H1 (cell line): ENCODE measurements around the gene CNTROB. TPM values are rescaled to one million over a fixed set of nuclear protein-coding genes. Genes with fewer than 3 reads are reported as not detected.

Experiments
- CTCF ChIA-PET: fragments of 300-600 bp; sonication (Branson Sonifier 250); formaldehyde crosslinking; loops from one replicate; lab custom pipeline; 2021; ENCODE audit not compliant: partially characterized antibody; lab: Charles Lee
- POLR2A ChIA-PET: fragments of 300-600 bp; sonication (Branson Sonifier 250); formaldehyde crosslinking; loops from one replicate; lab custom pipeline; 2021; ENCODE audit warnings: inconsistent platforms; ENCODE audit not compliant: partially characterized antibody; lab: Charles Lee
- DNase-seq, 2 experiments: peaks; one replicate each; pipeline versions ENCODE4 v3.0.0 to v3.0.0-alpha.2; 2010 to 2022; ENCODE audit warnings: low spot score in 2 of 2, low read depth in 1 of 2, mixed read lengths in 1 of 2
- FAIRE-seq: peaks from 2 replicates; lab custom pipeline; 2011; peaks lifted over from hg19 to GRCh38; lab: Jason Lieb, UNC
- H2AFZ ChIP-seq: 2 replicates; pipeline ENCODE4 v1.8.1; 2012; ENCODE audit warnings: low read length, inconsistent platforms
- H2AK5ac ChIP-seq: 2 replicates; pipeline ENCODE4 v1.6.1; 2013; ENCODE audit warnings: low read depth, low read length
- H2BK120ac ChIP-seq: replicated peaks from 2 replicates; pipeline ENCODE3; 2013; ENCODE audit warnings: low read depth, low read length, inconsistent platforms
- H2BK12ac ChIP-seq: 2 replicates; pipeline ENCODE4 v1.6.1; 2013; ENCODE audit warnings: low read depth, low read length
- H2BK15ac ChIP-seq: 2 replicates; pipeline ENCODE4 v1.6.1; 2013; ENCODE audit warnings: low read length
- H2BK20ac ChIP-seq: 2 replicates; pipeline ENCODE4 v1.6.1; 2013; ENCODE audit warnings: low read length
- H2BK5ac ChIP-seq: 2 replicates; pipeline ENCODE4 v1.6.1; 2013; ENCODE audit warnings: low read depth, low read length
- H3K14ac ChIP-seq: 2 replicates; pipeline ENCODE4 v1.6.1; 2013; ENCODE audit warnings: inconsistent platforms; ENCODE audit not compliant: insufficient read length
- H3K18ac ChIP-seq: 2 replicates; pipeline ENCODE4 v1.6.1; 2013; ENCODE audit warnings: low read length; ENCODE audit errors: extremely low read depth
- H3K23ac ChIP-seq: 2 replicates; pipeline ENCODE4 v1.6.1; 2013; ENCODE audit warnings: inconsistent platforms; ENCODE audit not compliant: insufficient read length
- H3K23me2 ChIP-seq: 2 replicates; pipeline ENCODE4 v1.6.1; 2013; ENCODE audit warnings: low read depth, low read length
- H3K27ac ChIP-seq: 2 replicates; pipeline ENCODE4 v1.6.1; 2011; ENCODE audit warnings: low read depth, low read length, inconsistent platforms
- H3K27me3 ChIP-seq, 4 experiments: replicated peaks in 1 of 4; 1 replicate in 1 of 4; 2 replicates in 3 of 4; pipeline versions ENCODE4 v1.6.1 to v1.8.1; 2011 to 2013; ENCODE audit warnings: low read length in 3 of 4, mild to moderate bottlenecking in 3 of 4, inconsistent platforms in 2 of 4, mixed read lengths in 2 of 4, moderate library complexity in 1 of 4; ENCODE audit not compliant: control insufficient read depth in 3 of 4, insufficient read depth in 3 of 4; ENCODE audit errors: extremely low read depth in 1 of 4
- H3K36me3 ChIP-seq, 4 experiments: 2 replicates each; pipeline versions ENCODE4 v1.6.1 to v1.8.1; 2011 to 2013; ENCODE audit warnings: mild to moderate bottlenecking in 4 of 4, low read length in 3 of 4, moderate library complexity in 2 of 4, control low read depth in 1 of 4, inconsistent platforms in 1 of 4; ENCODE audit not compliant: insufficient read depth in 4 of 4, control insufficient read depth in 2 of 4
- H3K4ac ChIP-seq: replicated peaks from 2 replicates; pipeline ENCODE3; 2013; ENCODE audit warnings: low read length, low read depth, mixed read lengths, inconsistent platforms; ENCODE audit not compliant: insufficient read length
- H3K4me1 ChIP-seq, 4 experiments: replicated peaks in 1 of 4; 1 replicate in 1 of 4; 2 replicates in 3 of 4; pipeline versions ENCODE4 v1.6.1 to v1.8.1; 2011 to 2013; ENCODE audit warnings: low read length in 3 of 4, inconsistent platforms in 2 of 4, mixed read lengths in 1 of 4; ENCODE audit not compliant: insufficient read depth in 4 of 4, control insufficient read depth in 3 of 4
- H3K4me2 ChIP-seq, 2 experiments: 2 replicates each; pipeline versions ENCODE4 v1.6.1 to v1.8.1; 2011 to 2013; ENCODE audit warnings: low read depth in 2 of 2, low read length in 2 of 2, control low read depth in 1 of 2, inconsistent platforms in 1 of 2, mild to moderate bottlenecking in 1 of 2; ENCODE audit not compliant: insufficient read depth in 1 of 2
- H3K4me3 ChIP-seq, 4 experiments: fragments of 200-600, 300-600 bp in 1 of 4; sonication (generic), shearing (Covaris generic), sonication (Bioruptor Twin) in 1 of 4; 2 replicates each; pipeline versions ENCODE4 v1.5.1 to v1.8.1; 2011 to 2016; ENCODE audit warnings: low read length in 4 of 4, low read depth in 3 of 4, control low read depth in 2 of 4, inconsistent platforms in 2 of 4, mild to moderate bottlenecking in 2 of 4, mixed read lengths in 1 of 4, moderate library complexity in 1 of 4; ENCODE audit not compliant: insufficient read depth in 2 of 4; ENCODE audit errors: extremely low read depth in 1 of 4
- H3K56ac ChIP-seq: replicated peaks from 2 replicates; pipeline ENCODE3; 2013; ENCODE audit warnings: low read depth, mild to moderate bottlenecking, mixed read lengths, low read length, inconsistent platforms; ENCODE audit not compliant: insufficient read length
- H3K79me1 ChIP-seq: 2 replicates; pipeline ENCODE4 v1.6.1; 2013; ENCODE audit warnings: low read depth, low read length, control low read depth
- H3K79me2 ChIP-seq, 2 experiments: 2 replicates each; pipeline versions ENCODE4 v1.6.1 to v1.8.1; 2012 to 2013; ENCODE audit warnings: low read length in 2 of 2, mild to moderate bottlenecking in 2 of 2, inconsistent platforms in 1 of 2; ENCODE audit not compliant: insufficient read depth in 2 of 2, control insufficient read depth in 1 of 2
- H3K9ac ChIP-seq, 4 experiments: replicated peaks in 1 of 4; 1 replicate in 1 of 4; 2 replicates in 3 of 4; pipeline versions ENCODE4 v1.6.1 to v1.8.1; 2011 to 2013; ENCODE audit warnings: low read depth in 3 of 4, low read length in 3 of 4, control low read depth in 2 of 4, mild to moderate bottlenecking in 2 of 4, moderate library complexity in 2 of 4, inconsistent platforms in 1 of 4; ENCODE audit errors: extremely low read depth in 1 of 4
- H3K9me3 ChIP-seq, 2 experiments: 2 replicates each; pipeline versions ENCODE4 v1.6.1 to v1.8.1; 2012 to 2013; ENCODE audit warnings: mild to moderate bottlenecking in 2 of 2, moderate library complexity in 2 of 2, control low read depth in 1 of 2, inconsistent platforms in 1 of 2, low read depth in 1 of 2, low read length in 1 of 2, mixed read lengths in 1 of 2; ENCODE audit not compliant: insufficient read depth in 2 of 2
- H4K20me1 ChIP-seq, 2 experiments: replicated peaks in 1 of 2; 2 replicates each; pipeline versions ENCODE3 to v1.8.1; 2011 to 2013; ENCODE audit warnings: inconsistent platforms in 2 of 2, low read length in 2 of 2, mild to moderate bottlenecking in 1 of 2; ENCODE audit not compliant: insufficient read depth in 2 of 2, control insufficient read depth in 1 of 2
- H4K5ac ChIP-seq: 2 replicates; pipeline ENCODE4 v1.6.1; 2013; ENCODE audit warnings: low read length, low read depth, mixed read lengths, inconsistent platforms; ENCODE audit not compliant: insufficient read length
- H4K8ac ChIP-seq: 2 replicates; pipeline ENCODE4 v1.8.0; 2013; ENCODE audit warnings: mild to moderate bottlenecking, moderate library complexity, low read length, inconsistent platforms; ENCODE audit not compliant: insufficient read depth; ENCODE audit errors: extremely low read depth
- H4K91ac ChIP-seq: replicated peaks from 2 replicates; pipeline ENCODE3; 2013; ENCODE audit warnings: low read length, mixed read lengths, inconsistent platforms; ENCODE audit not compliant: insufficient read length
- CBX8 ChIP-seq: fragments of 300-800, 300-1000 bp; sonication (generic); IDR thresholded peaks from 2 replicates; pipeline ENCODE4 v1.7.1; 2016; ENCODE audit warnings: low read depth, low read length, borderline replicate concordance
- CHD1 ChIP-seq: IDR thresholded peaks from 2 replicates; pipeline ENCODE4 v1.6.1; 2012; ENCODE audit warnings: low read depth, low read length, improper control_type of control experiment
- CTBP2 ChIP-seq: IDR thresholded peaks from 2 replicates; pipeline ENCODE4 v1.7.0; 2011; ENCODE audit warnings: borderline replicate concordance, mild to moderate bottlenecking, moderate library complexity, mixed read lengths, low read length; ENCODE audit not compliant: insufficient read depth, insufficient read length
- PHF8 ChIP-seq: fragments of 200-600 bp; sonication (generic); conservative IDR thresholded peaks from 2 replicates; pipeline ENCODE4 v1.7.1; 2012; ENCODE audit warnings: low read depth, mild to moderate bottlenecking, inconsistent platforms, low read length, moderate library complexity
- POLR2AphosphoS5 ChIP-seq: IDR thresholded peaks from 2 replicates; pipeline ENCODE4 v1.6.1; 2011; ENCODE audit warnings: low read depth, low read length
- POU5F1 ChIP-seq: IDR thresholded peaks from 2 replicates; pipeline ENCODE4 v1.6.1; 2011; ENCODE audit warnings: low read depth, mild to moderate bottlenecking, low read length, moderate library complexity
- RFX5 ChIP-seq: IDR thresholded peaks from 2 replicates; pipeline ENCODE4 v1.6.1; 2011; ENCODE audit warnings: low read depth, low read length, improper control_type of control experiment, borderline replicate concordance
- RXRA ChIP-seq: IDR thresholded peaks from 2 replicates; pipeline ENCODE4 v1.6.1; 2011; ENCODE audit warnings: low read depth, mild to moderate bottlenecking, low read length, moderate library complexity; ENCODE audit not compliant: insufficient read depth
- SIX5 ChIP-seq: IDR thresholded peaks from 2 replicates; pipeline ENCODE4 v1.6.1; 2011; ENCODE audit warnings: mild to moderate bottlenecking, low read depth, low read length
- SP4 ChIP-seq: IDR thresholded peaks from 2 replicates; pipeline ENCODE4 v1.6.1; 2012; ENCODE audit warnings: low read length, inconsistent platforms
- TEAD4 ChIP-seq: IDR thresholded peaks from 2 replicates; pipeline ENCODE4 v1.6.1; 2012; ENCODE audit warnings: low read depth, low read length, inconsistent platforms, mixed read lengths
- USF2 ChIP-seq: IDR thresholded peaks from 2 replicates; pipeline ENCODE4 v1.6.1; 2011; ENCODE audit warnings: low read length, improper control_type of control experiment
- WGBS, 2 experiments: shearing (Covaris generic) in 1 of 2; methylation state at CpG; one replicate each; pipeline versions ENCODE4 v1.1.6 to v1.1.7; 2013 to 2015; ENCODE audit warnings: low lambda C conversion rate in 2 of 2, mixed read lengths in 2 of 2, inconsistent platforms in 1 of 2, low coverage in 1 of 2, missing lambda C conversion rate in 1 of 2; ENCODE audit not compliant: insufficient replicate concordance in 2 of 2, insufficient coverage in 1 of 2, insufficient read length in 1 of 2; ENCODE audit errors: extremely low coverage in 1 of 2, missing lambda C conversion rate in 1 of 2; 5-methylcytosine and 5-hydroxymethylcytosine counted together
- polyA plus RNA-seq, 7 experiments: library from polyadenylated mRNA; depleted of rRNA in 3 of 7; stranded (reverse) in 5 of 7; unstranded in 2 of 7; fragments of >200 nt in 5 of 7; fragments of 200-250 nt in 2 of 7; gene quantifications; 1 replicate in 5 of 7; 2 replicates in 1 of 7; 4 replicates in 1 of 7; pipeline versions ENCODE4 v1.2.1 to v1.2.3, GENCODE V29; 2011 to 2013; ENCODE audit warnings: missing spikeins in 2 of 7, mixed read lengths in 2 of 7
- total RNA-seq: library from RNA; stranded (reverse); fragmentation: NEBNext Ultra II Directional; extraction: Animal tissue kit (Norgen Biotek cat#: 25700); gene quantifications from 2 replicates; pipeline ENCODE4 v1.2.1, GENCODE V29; 2021

The CNTROB gene
- total and polyA plus RNA-seq, 2 of the 8 experiments (the other 6 are each of a cell fraction or from before 2014, with no cell fraction given), result 20.5 to 31.9 TPM

DNA sequence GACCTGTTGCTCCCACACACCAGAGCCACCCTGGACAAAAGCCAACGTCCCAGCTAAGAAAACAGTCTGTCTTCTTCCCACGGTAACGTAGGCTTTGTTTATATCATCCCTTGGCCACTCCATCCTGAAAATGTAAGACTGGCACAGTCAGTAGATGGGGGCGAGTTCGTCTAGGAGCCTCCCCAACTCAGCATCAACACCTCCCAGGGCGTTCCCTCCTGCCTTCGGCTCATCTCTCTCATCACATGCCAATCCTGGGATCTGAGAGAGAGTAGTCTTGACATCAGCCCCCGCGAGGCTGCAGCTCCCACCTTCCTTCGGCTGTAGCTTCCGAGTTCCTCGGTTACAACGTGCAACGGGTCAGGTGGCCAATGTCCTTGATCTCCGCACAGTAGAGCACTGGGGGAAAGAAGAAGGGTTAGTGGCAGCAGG lies 16.8 kb upstream of the CNTROB start:
- Histone ChIP-seq H3K79me2 (no peaks in the 10 kb centered on the region), H3K23ac (no peak overlapping the region), H2BK12ac (no peak overlapping the region), H4K5ac (no peak overlapping the region), H4K91ac (no peak overlapping the region), H3K4me3 (peak overlapping the region; percentile 30 to 53 (median 37); a peak in 7 of 8 replicates), H2AK5ac (no peak overlapping the region), H3K23me2 (peaks cover 7% of the 10 kb centered on the region), H2AFZ (0 out of 2 replicates have a peak overlapping the region, but pooled peaks have one; percentile 58), H3K4me2 (peak overlapping the region; percentile 85 to 88), H3K36me3 (peaks cover 0 to 3% (median 0%) of the 10 kb centered on the region in 4 experiments; a peak in 3 of 8 replicates), H3K27ac (no peak overlapping the region), H3K9ac (no peak overlapping the region), H2BK120ac (no peak overlapping the region), H4K8ac (no peak overlapping the region), H3K18ac (no peak overlapping the region), H3K27me3 (peaks cover 10 to 30% (median 26%) of the 10 kb centered on the region in 4 experiments), H3K9me3 (no peaks in the 10 kb centered on the region), H4K20me1 (peaks cover 0 to 2% of the 10 kb centered on the region in 2 experiments), H3K56ac (no peak overlapping the region), H3K4me1 (peaks cover 0 to 6% (median 6%) of the 10 kb centered on the region in 4 experiments; a peak in 5 of 7 replicates), H2BK20ac (no peak overlapping the region), H2BK5ac (no peak overlapping the region), H3K79me1 (no peaks in the 10 kb centered on the region), H3K4ac (no peak overlapping the region), H3K14ac (no peak overlapping the region), H2BK15ac (no peak overlapping the region)
- 23% methylated on average over 15 of the region's 15 CpGs; no CpG with 5 or more reads in 1 of the 2 experiments for WGBS, 2 experiments
- FAIRE-seq (peak; percentile 39), DNase-seq (no peak)
- POLR2A ChIA-PET, result interaction anchor here (0.6 to 2.0 kb wide), 6 partner anchors 11 to 126 kb away, joined by 3 to 9 read pairs (median 3); partner anchors contain the start of genes CNTROB and TRAPPC1
- CTCF ChIA-PET, result interaction anchor here (0.6 to 6.9 kb wide), 7 partner anchors 12 to 159 kb away, joined by 3 to 64 read pairs (median 4); no protein-coding TSS in a partner anchor
- TF ChIP-seq TEAD4 (no peak), PHF8 (no peak), CTBP2 (no peak), SP4 (no peak), CBX8 (no peak), RFX5 (no peak), RXRA (no peak), SIX5 (no peak), POLR2AphosphoS5 (no peak), USF2 (no peak), POU5F1 (no peak), CHD1 (no peak)
